ENCODE data around the gene GABRR3. TPM values are rescaled to one million over a fixed set of nuclear protein-coding genes. Genes with fewer than 3 reads are reported as not detected.

Gene GABRR3
- total RNA-seq, 1 donor from 2014 or later = not detected

GRCh38 chr3:97950360-97950759 is 84.8 kb downstream of the GABRR3 start:
- H3K4me3 ChIP-seq = no peak overlapping the region
- H3K9me3 ChIP-seq = no peaks in the 10 kb centered on the region
- H3K27me3 ChIP-seq = no peaks in the 10 kb centered on the region
- intact Hi-C loops (cut with DNase I) = no loop called here
- TF ChIP-seq CTCF (IDR thresholded peaks at IDR 0.05) = no peak
- no peaks in the 10 kb centered on the region for H3K4me1 ChIP-seq
- no peak for DNase-seq (ENCODE audit: low spot score in 2 of 2)
- H3K36me3 ChIP-seq = peaks cover 28 to 66% of the 10 kb centered on the region in 2 donors
- H3K27ac ChIP-seq = no peak overlapping the region

- H3K27me3 ChIP-seq = no peaks in the 10 kb centered on the region
- no peak overlapping the region for H3K4me3 ChIP-seq
- peaks cover 31 to 66% of the 10 kb centered on the region in 2 donors for H3K36me3 ChIP-seq
- intact Hi-C loops (cut with DNase I) = loop anchor here (10.0 kb wide), 1 partner anchor 155 kb away; no protein-coding TSS in a partner anchor
- no peaks in the 10 kb centered on the region for H3K4me1 ChIP-seq
- no peak overlapping the region for H3K27ac ChIP-seq
- DNase-seq (ENCODE audit: low spot score in 2 of 2) = no peak
- TF ChIP-seq CTCF (IDR thresholded peaks at IDR 0.05) = no peak
- no peaks in the 10 kb centered on the region for H3K9me3 ChIP-seq
Measured at GRCh38 chr3:97949743-97950142, 85.4 kb downstream of the GABRR3 start.

- no peaks in the 10 kb centered on the region for H3K27me3 ChIP-seq
- H3K4me1 ChIP-seq = no peaks in the 10 kb centered on the region
- DNase-seq (ENCODE audit: low spot score in 2 of 2) = no peak
- no peak overlapping the region for H3K4me3 ChIP-seq
- no peak for TF ChIP-seq CTCF (IDR thresholded peaks at IDR 0.05)
- H3K9me3 ChIP-seq = no peaks in the 10 kb centered on the region
- intact Hi-C loops (cut with DNase I) = loop anchor here (10.0 kb wide), 1 partner anchor 154 kb away; no protein-coding TSS in a partner anchor
- peaks cover 29 to 66% of the 10 kb centered on the region in 2 donors for H3K36me3 ChIP-seq
- H3K27ac ChIP-seq = no peak overlapping the region
Measured at GRCh38 chr3:97949110-97949485, 86.0 kb downstream of the GABRR3 start.

GRCh38 chr3:97948351-97949109 is 86.6 kb downstream of the GABRR3 start:
- intact Hi-C loops (cut with DNase I) = loop anchor here (10.0 kb wide), 1 partner anchor 154 kb away; no protein-coding TSS in a partner anchor
- DNase-seq (ENCODE audit: low spot score in 2 of 2) = no peak
- H3K27me3 ChIP-seq = no peaks in the 10 kb centered on the region
- H3K36me3 ChIP-seq = peaks cover 23 to 60% of the 10 kb centered on the region in 2 donors
- H3K4me1 ChIP-seq = no peaks in the 10 kb centered on the region
- no peaks in the 10 kb centered on the region for H3K9me3 ChIP-seq
- H3K4me3 ChIP-seq = no peak overlapping the region
- TF ChIP-seq CTCF (IDR thresholded peaks at IDR 0.05) = no peak
- no peak overlapping the region for H3K27ac ChIP-seq

GRCh38 chr3:97942801-97943546 is 92.1 kb downstream of the GABRR3 start:
- H3K36me3 ChIP-seq = peaks cover 5 to 12% of the 10 kb centered on the region in 2 donors
- DNase-seq (ENCODE audit: low spot score in 2 of 2) = no peak
- peaks cover 0 to 2% of the 10 kb centered on the region in 2 donors for H3K4me1 ChIP-seq
- no peaks in the 10 kb centered on the region for H3K27me3 ChIP-seq
- intact Hi-C loops (cut with DNase I) = loop anchor here (10.0 kb wide), 1 partner anchor 148 kb away; no protein-coding TSS in a partner anchor
- no peaks in the 10 kb centered on the region for H3K9me3 ChIP-seq
- peak overlapping the region; percentile 40 to 44 for H3K27ac ChIP-seq
- TF ChIP-seq CTCF (IDR thresholded peaks at IDR 0.05) = no peak
- no peak overlapping the region for H3K4me3 ChIP-seq
